H9 (cell line): ENCODE results near the gene COL9A2. TPM values are rescaled to one million over a fixed set of nuclear protein-coding genes. Genes with fewer than 3 reads are reported as not detected.

Experiments
- DNase-seq: peaks from one replicate; pipeline ENCODE4 v3.0.0-alpha.2; 2017
- H2AFZ ChIP-seq: one replicate; pipeline ENCODE4 v1.6.1; 2013; ENCODE audit warnings: mild to moderate bottlenecking, low read length, control low read depth, moderate library complexity
- H2AK5ac ChIP-seq: 2 replicates; pipeline ENCODE4 v1.6.1; 2013; ENCODE audit warnings: low read length, control low read depth, mixed read lengths; ENCODE audit not compliant: insufficient read length
- H2BK120ac ChIP-seq: one replicate; pipeline ENCODE4 v1.6.1; 2013; ENCODE audit warnings: low read depth, mild to moderate bottlenecking, low read length, control low read depth, inconsistent platforms; ENCODE audit not compliant: poor library complexity, severe bottlenecking
- H2BK12ac ChIP-seq: 2 replicates; pipeline ENCODE4 v1.6.1; 2013; ENCODE audit warnings: low read length, control low read depth, mixed read lengths, low read depth; ENCODE audit not compliant: insufficient read length
- H2BK15ac ChIP-seq: 2 replicates; pipeline ENCODE4 v1.6.1; 2013; ENCODE audit warnings: low read depth, low read length, control low read depth
- H2BK20ac ChIP-seq: one replicate; pipeline ENCODE4 v1.6.1; 2013; ENCODE audit warnings: low read depth, mild to moderate bottlenecking, low read length, control low read depth, inconsistent platforms; ENCODE audit not compliant: poor library complexity, severe bottlenecking
- H2BK5ac ChIP-seq: 2 replicates; pipeline ENCODE4 v1.6.1; 2013; ENCODE audit warnings: low read length, control low read depth, mixed read lengths; ENCODE audit not compliant: insufficient read length
- H3K14ac ChIP-seq: 2 replicates; pipeline ENCODE4 v1.6.1; 2013; ENCODE audit warnings: low read length, control low read depth; ENCODE audit not compliant: insufficient read depth
- H3K18ac ChIP-seq: 2 replicates; pipeline ENCODE4 v1.6.1; 2013; ENCODE audit warnings: low read depth, mild to moderate bottlenecking, mixed read lengths, low read length, control low read depth; ENCODE audit not compliant: insufficient read length
- H3K23ac ChIP-seq: 2 replicates; pipeline ENCODE4 v1.6.1; 2013; ENCODE audit warnings: low read length, control low read depth, mixed read lengths, low read depth; ENCODE audit not compliant: insufficient read length
- H3K23me2 ChIP-seq: 2 replicates; pipeline ENCODE4 v1.6.1; 2013; ENCODE audit warnings: low read depth, mild to moderate bottlenecking, mixed read lengths, low read length, control low read depth; ENCODE audit not compliant: insufficient read length, poor library complexity, severe bottlenecking
- H3K27ac ChIP-seq: 2 replicates; pipeline ENCODE4 v1.5.1; 2013; ENCODE audit warnings: low read length, control low read depth, mixed read lengths, low read depth; ENCODE audit not compliant: insufficient read length
- H3K27me3 ChIP-seq: 2 replicates; pipeline ENCODE4 v1.6.1; 2013; ENCODE audit warnings: low read length, control low read depth, inconsistent platforms; ENCODE audit not compliant: insufficient read depth
- H3K4ac ChIP-seq: 2 replicates; pipeline ENCODE4 v1.6.1; 2013; ENCODE audit warnings: low read depth, mild to moderate bottlenecking, control low read depth, inconsistent platforms, low read length, moderate library complexity
- H3K4me1 ChIP-seq: 2 replicates; pipeline ENCODE4 v1.6.1; 2013; ENCODE audit warnings: low read length, control low read depth, inconsistent platforms; ENCODE audit not compliant: insufficient read depth
- H3K4me2 ChIP-seq: 2 replicates; pipeline ENCODE4 v1.6.1; 2013; ENCODE audit warnings: low read length, control low read depth, mixed read lengths; ENCODE audit not compliant: insufficient read length, insufficient read depth
- H3K56ac ChIP-seq: 2 replicates; pipeline ENCODE4 v1.6.1; 2013; ENCODE audit warnings: low read depth, mild to moderate bottlenecking, mixed read lengths, low read length, control low read depth; ENCODE audit not compliant: insufficient read length
- H3K79me1 ChIP-seq: 2 replicates; pipeline ENCODE4 v1.6.1; 2013; ENCODE audit warnings: low read depth, mild to moderate bottlenecking, moderate library complexity, low read length, control low read depth, inconsistent platforms; ENCODE audit not compliant: insufficient read depth, poor library complexity, severe bottlenecking
- H3K79me2 ChIP-seq: 2 replicates; pipeline ENCODE4 v1.6.1; 2013; ENCODE audit warnings: low read length, control low read depth, inconsistent platforms; ENCODE audit not compliant: insufficient read depth
- H3K9ac ChIP-seq: 2 replicates; pipeline ENCODE4 v1.6.1; 2013; ENCODE audit warnings: low read length, control low read depth, mixed read lengths; ENCODE audit not compliant: insufficient read length; ENCODE audit errors: extremely low read depth
- H3K9me3 ChIP-seq: one replicate; pipeline ENCODE4 v1.6.1; 2013; ENCODE audit warnings: low read depth, low read length, inconsistent platforms; ENCODE audit not compliant: control insufficient read depth
- H3T11ph ChIP-seq: one replicate; pipeline ENCODE4 v1.6.1; 2013; ENCODE audit warnings: mild to moderate bottlenecking, low read length, control low read depth, inconsistent platforms
- H4K20me1 ChIP-seq: one replicate; pipeline ENCODE4 v1.6.1; 2013; ENCODE audit not compliant: control insufficient read depth, insufficient read length, insufficient read depth
- H4K5ac ChIP-seq: 2 replicates; pipeline ENCODE4 v1.6.1; 2013; ENCODE audit warnings: low read depth, mild to moderate bottlenecking, mixed read lengths, low read length, control low read depth; ENCODE audit not compliant: insufficient read length
- H4K8ac ChIP-seq: replicated peaks from 2 replicates; pipeline ENCODE4 v1.6.1; 2013; ENCODE audit warnings: low read length, control low read depth, mixed read lengths, low read depth; ENCODE audit not compliant: insufficient read length
- H4K91ac ChIP-seq: 2 replicates; pipeline ENCODE4 v1.6.1; 2013; ENCODE audit warnings: low read depth, mild to moderate bottlenecking, moderate library complexity, mixed read lengths, low read length, control low read depth; ENCODE audit not compliant: insufficient read length
- H3K27ac Mint-ChIP-seq, 3 experiments: 2 replicates in 2 of 3; 3 replicates in 1 of 3; pipeline ENCODE4 v1.8.0; 2020 to 2021; ENCODE audit warnings: mixed read lengths in 3 of 3, mild to moderate bottlenecking in 1 of 3, moderate library complexity in 1 of 3
- H3K27me3 Mint-ChIP-seq: 2 replicates; pipeline ENCODE4 v1.8.0; 2021; ENCODE audit warnings: low read depth, mild to moderate bottlenecking, moderate library complexity, mixed read lengths
- H3K36me3 Mint-ChIP-seq, 3 experiments: 2 replicates in 2 of 3; 3 replicates in 1 of 3; pipeline ENCODE4 v1.8.0; 2020 to 2021; ENCODE audit warnings: low read depth in 3 of 3, mixed read lengths in 3 of 3; ENCODE audit not compliant: insufficient read depth in 1 of 3
- H3K4me1 Mint-ChIP-seq, 2 experiments: 2 replicates each; pipeline ENCODE4 v1.8.0; 2020; ENCODE audit warnings: mixed read lengths in 2 of 2
- H3K4me3 Mint-ChIP-seq, 2 experiments: 2 replicates in 1 of 2; 3 replicates in 1 of 2; pipeline ENCODE4 v1.8.0; 2020 to 2021; ENCODE audit warnings: mild to moderate bottlenecking in 2 of 2, mixed read lengths in 2 of 2, moderate library complexity in 1 of 2
- H3K9me3 Mint-ChIP-seq, 2 experiments: 2 replicates in 1 of 2; 3 replicates in 1 of 2; pipeline ENCODE4 v1.8.0; 2020; ENCODE audit warnings: mild to moderate bottlenecking in 2 of 2, mixed read lengths in 2 of 2, moderate library complexity in 1 of 2
- CTCF ChIP-seq: fragments of 200-600 bp; sonication (generic); conservative IDR thresholded peaks from 3 replicates; pipeline ENCODE4 v1.8.0; 2021; ENCODE audit warnings: antibody characterized with exemption, mild to moderate bottlenecking
- WGBS: extraction: QIAGEN DNeasy Blood & Tissue Kit; methylation state at CpG from one replicate; pipeline ENCODE4 v1.1.7; 2013; ENCODE audit warnings: missing lambda C conversion rate, low lambda C conversion rate, mixed read lengths; ENCODE audit not compliant: insufficient read length; ENCODE audit errors: extremely low coverage; 5-methylcytosine and 5-hydroxymethylcytosine counted together
- total RNA-seq: library from RNA; stranded (reverse); gene quantifications from 2 replicates; pipeline ENCODE4 v1.2.1, GENCODE V29; 2021

Gene COL9A2
- total RNA-seq, 1 experiment from 2014 or later = 4.5 TPM

DNA sequence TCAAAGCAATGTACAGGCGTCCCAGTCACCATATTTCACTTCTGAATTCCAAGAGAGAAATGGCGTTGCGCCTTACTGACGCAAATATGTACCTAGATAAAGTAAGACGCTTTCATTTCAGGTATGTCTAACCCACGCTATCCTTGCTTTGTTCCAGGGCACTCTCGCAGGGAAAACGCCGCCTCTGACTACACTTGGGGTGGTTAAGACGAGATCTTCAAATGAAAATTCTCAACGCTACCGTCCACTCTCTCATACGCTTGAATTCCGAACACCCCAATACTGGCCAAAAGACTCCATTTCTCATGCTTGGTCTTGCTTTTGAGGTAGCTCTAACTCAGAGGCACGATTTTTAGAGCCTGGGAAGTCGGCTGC lies 59.8 kb downstream of the COL9A2 start:
- H2AK5ac ChIP-seq = no peak overlapping the region
- H3K27me3 ChIP-seq = no peaks in the 10 kb centered on the region
- H2BK120ac ChIP-seq = no peak overlapping the region
- peak overlapping the region; percentile 88 for H2AFZ ChIP-seq
- H3K27ac Mint-ChIP-seq = peak overlapping the region; percentile 95 to 99 (median 98)
- H3K4me1 Mint-ChIP-seq = peaks cover 3 to 5% of the 10 kb centered on the region in 2 experiments; a peak in 3 of 4 replicates
- no peak for TF ChIP-seq CTCF
- no peaks in the 10 kb centered on the region for H3K9me3 Mint-ChIP-seq
- no peaks in the 10 kb centered on the region for H3K9me3 ChIP-seq
- H2BK5ac ChIP-seq = peak overlapping the region; percentile 24
- no CpG with 5 or more reads among the region's 16 CpGs for WGBS
- H3K4me3 Mint-ChIP-seq = peak overlapping the region; percentile 83 to 91
- no peaks in the 10 kb centered on the region for H3K23me2 ChIP-seq
- no peak overlapping the region for H4K8ac ChIP-seq
- H3K4me1 ChIP-seq = no peaks in the 10 kb centered on the region
- no peak overlapping the region for H2BK15ac ChIP-seq
- peak overlapping the region; percentile 55; the same call in 1 of the 2 replicates for H3K14ac ChIP-seq
- H3K36me3 Mint-ChIP-seq = peaks cover 10 to 31% (median 26%) of the 10 kb centered on the region in 3 experiments; a peak in 6 of 7 replicates
- H3K79me2 ChIP-seq = no peaks in the 10 kb centered on the region
- no peak overlapping the region for H3T11ph ChIP-seq
- H3K4ac ChIP-seq = no peak overlapping the region
- no peak overlapping the region for H3K23ac ChIP-seq
- no peak overlapping the region for H4K91ac ChIP-seq
- no peaks in the 10 kb centered on the region for H4K20me1 ChIP-seq
- no peaks in the 10 kb centered on the region for H3K27me3 Mint-ChIP-seq
- H3K18ac ChIP-seq = peak overlapping the region; percentile 69
- peak overlapping the region; percentile 96 for H3K9ac ChIP-seq
- no peaks in the 10 kb centered on the region for H3K79me1 ChIP-seq
- no peak overlapping the region for H2BK20ac ChIP-seq
- no peak overlapping the region for H2BK12ac ChIP-seq
- H4K5ac ChIP-seq = peak overlapping the region; percentile 96
- H3K4me2 ChIP-seq = peak overlapping the region; percentile 93
- H3K56ac ChIP-seq = peak overlapping the region; percentile 87
- H3K27ac ChIP-seq = peak overlapping the region; percentile 88
- DNase-seq = peak; percentile 30
